Mucosa of rectum (tissue), 2 donors: ENCODE data around the gene PLXNB1.

Experiments
- H3K27ac ChIP-seq, 2 donors: one replicate each; pipeline ENCODE4 v1.7.0; 2013; ENCODE audit warnings: inconsistent platforms in 2 of 2, low read depth in 2 of 2, low read length in 2 of 2
- H3K27me3 ChIP-seq, 2 donors: one replicate each; pipeline ENCODE4 v1.7.0; 2013; ENCODE audit warnings: low read length in 2 of 2; ENCODE audit not compliant: control insufficient read depth in 2 of 2, insufficient read depth in 2 of 2
- H3K36me3 ChIP-seq, 2 donors: one replicate each; pipeline ENCODE4 v1.7.0; 2013; ENCODE audit warnings: low read length in 2 of 2; ENCODE audit not compliant: control insufficient read depth in 2 of 2, insufficient read depth in 2 of 2
- H3K4me1 ChIP-seq, 2 donors: one replicate each; pipeline ENCODE4 v1.7.0; 2013; ENCODE audit warnings: low read length in 2 of 2, mild to moderate bottlenecking in 1 of 2; ENCODE audit not compliant: control insufficient read depth in 2 of 2, insufficient read depth in 2 of 2
- H3K4me3 ChIP-seq, 2 donors: one replicate each; pipeline ENCODE4 v1.7.0; 2013; ENCODE audit warnings: low read length in 2 of 2
- H3K9ac ChIP-seq, 2 donors: one replicate each; pipeline ENCODE4 v1.7.0; 2013; ENCODE audit warnings: low read length in 2 of 2, low read depth in 1 of 2, mild to moderate bottlenecking in 1 of 2
- H3K9me3 ChIP-seq, 2 donors: one replicate each; pipeline ENCODE4 v1.7.0; 2013; ENCODE audit warnings: low read length in 2 of 2; ENCODE audit not compliant: control insufficient read depth in 2 of 2
- donor health status: healthy.
- donor health status: Normal muscosa, but diverticular disease.

Gene PLXNB1

GRCh38 chr3:48413086-48413485 is 16.8 kb downstream of the PLXNB1 start:
- H3K27me3 ChIP-seq, result no peaks in the 10 kb centered on the region
- no peaks in the 10 kb centered on the region for H3K9me3 ChIP-seq
- H3K27ac ChIP-seq, result no peak overlapping the region

GRCh38 chr3:48412375-48413001 is 17.4 kb downstream of the PLXNB1 start:
- no peak overlapping the region for H3K27ac ChIP-seq

More at GRCh38 chr3:48413086-48413485, 16.8 kb downstream of the PLXNB1 start:
- H3K4me1 ChIP-seq, result no peaks in the 10 kb centered on the region
- H3K4me3 ChIP-seq, result no peak overlapping the region
- H3K36me3 ChIP-seq, result peaks cover 76 to 77% of the 10 kb centered on the region in 2 donors
- H3K9ac ChIP-seq, result no peak overlapping the region

DNA sequence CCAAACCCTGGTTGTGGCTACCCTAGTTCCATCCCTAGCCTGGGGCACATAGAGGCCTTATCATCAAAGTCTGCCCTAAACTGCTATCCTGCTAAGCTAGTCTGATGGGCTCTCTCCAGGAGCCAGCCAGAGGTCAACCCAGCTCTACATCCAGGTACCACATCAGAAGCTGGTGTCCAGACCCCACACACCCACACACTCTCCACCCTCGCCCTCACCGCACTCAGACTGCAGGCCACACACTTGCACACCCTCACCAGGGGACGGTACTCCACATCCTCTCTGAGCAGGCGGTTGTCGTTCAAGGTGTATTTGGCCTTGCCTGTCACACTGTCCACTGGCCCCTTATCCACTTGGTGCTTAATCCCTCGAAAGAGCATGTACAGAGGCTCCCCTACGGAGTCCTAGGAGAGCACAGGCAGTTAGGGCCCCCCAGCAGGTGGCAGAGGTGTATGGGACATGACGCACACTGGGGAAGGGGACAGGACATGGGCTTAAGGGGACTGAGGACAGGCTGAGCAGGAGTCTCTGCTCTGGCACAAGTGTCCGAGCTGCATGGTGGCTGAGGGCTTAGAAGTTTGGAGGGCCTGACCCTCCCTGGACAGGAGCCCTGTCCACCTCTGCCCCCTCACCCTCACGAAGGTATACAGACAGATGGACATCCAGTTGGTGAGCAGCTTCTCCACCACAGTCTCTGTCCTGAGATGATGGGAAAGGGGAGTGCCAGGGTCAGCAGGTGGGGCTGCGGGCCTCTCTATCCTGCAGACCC is 18.1 kb downstream of the PLXNB1 start:
- Histone ChIP-seq H3K27ac (no peak overlapping the region), H3K36me3 (peaks cover 67 to 77% of the 10 kb centered on the region in 2 donors), H3K4me3 (no peak overlapping the region), H3K9me3 (no peaks in the 10 kb centered on the region), H3K4me1 (no peaks in the 10 kb centered on the region), H3K9ac (no peak overlapping the region), H3K27me3 (no peaks in the 10 kb centered on the region)

More at GRCh38 chr3:48412375-48413001, 17.4 kb downstream of the PLXNB1 start:
- Histone ChIP-seq H3K4me3 (no peak overlapping the region), H3K27me3 (no peaks in the 10 kb centered on the region), H3K4me1 (no peaks in the 10 kb centered on the region), H3K9ac (no peak overlapping the region), H3K9me3 (no peaks in the 10 kb centered on the region), H3K36me3 (peaks cover 70 to 75% of the 10 kb centered on the region in 2 donors)

- no peak overlapping the region for H3K27ac ChIP-seq
- H3K27me3 ChIP-seq, result no peaks in the 10 kb centered on the region
- peaks cover 66 to 77% of the 10 kb centered on the region in 2 donors for H3K36me3 ChIP-seq
- H3K9ac ChIP-seq, result no peak overlapping the region
- H3K9me3 ChIP-seq, result no peaks in the 10 kb centered on the region
- H3K4me3 ChIP-seq, result no peak overlapping the region
- no peaks in the 10 kb centered on the region for H3K4me1 ChIP-seq
Measured at GRCh38 chr3:48411041-48411588, 18.8 kb downstream of the PLXNB1 start.

- Histone ChIP-seq H3K27me3 (no peaks in the 10 kb centered on the region), H3K27ac (no peak overlapping the region), H3K36me3 (peaks cover 67 to 74% of the 10 kb centered on the region in 2 donors), H3K9ac (no peak overlapping the region), H3K4me3 (no peak overlapping the region), H3K9me3 (no peaks in the 10 kb centered on the region), H3K4me1 (no peaks in the 10 kb centered on the region)
Measured at GRCh38 chr3:48410205-48411040, 19.5 kb downstream of the PLXNB1 start.

GRCh38 chr3:48409291-48410201 is 20.3 kb downstream of the PLXNB1 start:
- Histone ChIP-seq H3K27me3 (no peaks in the 10 kb centered on the region), H3K36me3 (peaks cover 66 to 71% of the 10 kb centered on the region in 2 donors), H3K9me3 (no peaks in the 10 kb centered on the region), H3K4me1 (no peaks in the 10 kb centered on the region), H3K9ac (no peak overlapping the region), H3K4me3 (no peak overlapping the region), H3K27ac (no peak overlapping the region)

DNA sequence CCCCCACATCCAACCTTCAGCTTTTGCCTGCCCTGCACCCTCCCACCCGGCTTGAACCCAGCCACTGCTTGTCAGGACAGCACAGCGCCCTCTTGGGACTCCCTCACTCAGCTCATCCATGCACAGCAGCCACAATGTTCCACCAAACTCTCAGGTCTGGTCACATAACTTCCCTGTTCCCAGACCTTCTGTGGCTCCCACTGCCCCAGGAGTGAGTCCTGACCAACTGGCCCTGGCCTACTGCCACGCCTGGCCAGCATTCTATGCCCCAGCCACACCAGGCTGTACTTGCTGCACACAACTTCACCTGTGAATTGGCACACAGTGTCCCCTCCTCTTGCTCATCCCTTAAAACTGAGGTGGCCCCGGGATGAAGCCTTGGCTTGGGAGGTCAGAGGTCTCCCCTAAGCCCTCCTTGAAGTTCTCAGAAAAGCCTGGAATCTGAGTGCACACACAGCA is 21.0 kb downstream of the PLXNB1 start:
- H3K27me3 ChIP-seq, result no peaks in the 10 kb centered on the region
- H3K9ac ChIP-seq, result no peak overlapping the region
- H3K36me3 ChIP-seq, result peaks cover 64 to 70% of the 10 kb centered on the region in 2 donors
- no peak overlapping the region for H3K4me3 ChIP-seq
- no peaks in the 10 kb centered on the region for H3K4me1 ChIP-seq
- no peaks in the 10 kb centered on the region for H3K9me3 ChIP-seq
- H3K27ac ChIP-seq, result no peak overlapping the region

DNA sequence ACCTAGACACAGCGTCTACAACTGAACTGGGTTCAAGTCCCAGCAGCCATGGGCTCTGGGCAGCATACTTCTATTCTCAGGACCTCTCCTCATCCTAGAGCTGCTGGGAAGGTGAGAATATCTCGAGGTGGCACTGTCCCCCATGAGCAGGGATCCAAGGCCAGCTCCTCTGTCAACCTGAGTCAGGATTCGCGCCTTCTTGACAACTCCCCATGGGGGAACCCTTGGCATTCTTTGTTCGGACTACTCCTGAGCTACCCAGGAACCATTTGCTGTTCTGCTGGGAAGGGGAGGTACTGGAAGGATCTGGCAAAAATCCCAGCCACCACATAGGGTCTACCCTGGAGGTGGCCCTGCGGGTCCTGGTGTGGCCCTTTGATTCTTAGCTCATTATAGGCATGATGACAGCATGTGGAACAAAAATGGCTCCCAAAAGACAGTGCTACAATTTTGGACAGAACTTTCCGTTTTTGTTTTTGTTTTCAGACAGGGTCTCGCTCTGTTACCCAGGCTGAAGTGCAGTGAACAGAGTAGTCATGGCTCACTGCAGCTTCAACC is 22.3 kb downstream of the PLXNB1 start:
- H3K4me1 ChIP-seq, result no peaks in the 10 kb centered on the region
- H3K9ac ChIP-seq, result no peak overlapping the region
- H3K36me3 ChIP-seq, result peaks cover 59 to 64% of the 10 kb centered on the region in 2 donors

More for the DNA sequence above, 22.3 kb downstream of the PLXNB1 start:
- Histone ChIP-seq H3K9me3 (no peaks in the 10 kb centered on the region), H3K27ac (no peak overlapping the region), H3K27me3 (no peaks in the 10 kb centered on the region), H3K4me3 (no peak overlapping the region)
